Vagina (tissue), 2 donors: ENCODE measurements around the gene AP4E1.

Experiments used
- CTCF ChIP-seq, 3 experiments: fragments of 450-650 bp in 2 of 3; fragments of 200-600 bp in 1 of 3; sonication (generic) in 1 of 3; IDR thresholded peaks; one replicate each; pipeline ENCODE4 v1.5.1; 2017 to 2019; ENCODE audit warnings: antibody characterized with exemption in 3 of 3, mild to moderate bottlenecking in 2 of 3, moderate library complexity in 2 of 3
- POLR2A ChIP-seq, 2 donors: fragments of 450-650 bp; IDR thresholded peaks; one replicate each; pipeline ENCODE4 v1.6.1; 2017; ENCODE audit warnings: antibody characterized with exemption in 2 of 2, mild to moderate bottlenecking in 2 of 2, moderate library complexity in 2 of 2
- POLR2AphosphoS5 ChIP-seq, 2 donors: sonication (generic); formaldehyde crosslinking; IDR thresholded peaks; one replicate each; pipeline ENCODE4 v1.9.0; 2017; ENCODE audit warnings: antibody characterized with exemption in 2 of 2, mild to moderate bottlenecking in 2 of 2, low read depth in 1 of 2; ENCODE audit not compliant: insufficient read depth in 1 of 2

DNA sequence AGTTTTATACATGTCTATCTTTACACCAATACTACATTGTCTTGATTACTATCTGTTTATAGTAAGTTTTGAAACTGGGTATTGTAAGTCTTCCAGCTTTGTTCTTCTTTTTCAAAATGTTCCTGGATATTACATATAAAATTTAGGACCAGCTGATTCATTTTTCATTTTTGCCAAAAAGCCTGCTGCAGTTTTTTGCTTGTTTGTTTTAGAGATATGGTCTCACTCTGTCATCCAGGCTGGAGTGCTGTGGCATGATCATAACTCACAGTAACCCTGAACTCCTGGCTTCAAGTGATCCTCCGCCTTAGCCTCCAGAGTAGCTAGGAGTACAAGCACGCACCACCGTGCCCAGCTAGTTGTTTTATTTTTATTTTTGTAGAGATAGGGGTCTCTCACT is 20.4 kb upstream of the AP4E1 start:
- TF ChIP-seq POLR2A (IDR thresholded peaks at IDR 0.05) (no peak), CTCF (IDR thresholded peaks at IDR 0.05) (no peak), POLR2AphosphoS5 (IDR thresholded peaks at IDR 0.05; ENCODE audit: insufficient read depth in 1 of 2, low read depth in 1 of 2) (no peak)
